ENCODE data around the gene MPPE1. TPM values are rescaled to one million over a fixed set of nuclear protein-coding genes. Genes with fewer than 3 reads are reported as not detected.

MPPE1 gene
- total RNA-seq, 2 donors from 2014 or later = 57.9 to 61.0 TPM

DNA sequence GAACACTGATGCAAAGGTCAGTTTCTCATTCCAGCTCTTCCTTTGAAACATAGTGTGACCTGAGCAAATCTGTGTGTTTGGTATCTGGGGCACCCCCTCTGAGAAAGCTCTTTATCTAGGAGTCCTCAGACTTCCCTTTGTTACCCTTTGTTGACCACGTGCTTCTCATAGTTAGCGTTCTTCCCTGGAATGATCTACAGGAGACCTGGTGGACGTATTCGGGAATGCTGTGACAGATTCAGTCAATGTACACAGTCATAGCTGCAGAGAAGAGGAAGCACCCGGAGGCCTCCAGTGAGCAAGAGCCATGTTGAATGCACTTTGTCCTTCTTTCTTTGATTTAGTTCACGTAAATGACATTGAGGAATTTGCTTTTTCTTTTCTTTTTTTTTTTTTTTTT lies 67.6 kb downstream of the MPPE1 start:
- no peak for ATAC-seq
- DNase-seq = no peak
- intact Hi-C loops (cut with DNase I, micrococcal nuclease) = no loop called here

DNA sequence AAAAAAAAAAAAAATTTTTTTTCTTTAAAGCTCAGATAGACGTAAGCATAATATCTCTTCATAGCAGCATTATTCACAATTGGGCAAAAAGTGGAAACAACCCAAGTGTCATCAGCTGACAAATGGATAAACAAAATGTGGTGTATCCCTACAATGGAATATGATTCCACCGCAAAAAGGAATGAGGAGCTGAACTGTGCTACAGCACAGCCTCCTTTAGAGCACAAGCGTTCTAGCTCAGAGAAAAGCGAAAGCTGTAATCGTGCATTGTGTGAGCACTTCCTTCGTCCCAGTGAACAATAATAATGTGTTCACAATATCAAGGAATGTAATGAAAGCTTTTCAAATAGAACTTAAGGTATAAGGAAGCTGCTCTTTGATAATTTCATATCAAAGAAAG lies 68.6 kb downstream of the MPPE1 start:
- DNase-seq = no peak
- no peak for ATAC-seq
- intact Hi-C loops (cut with DNase I, micrococcal nuclease) = no loop called here

DNA sequence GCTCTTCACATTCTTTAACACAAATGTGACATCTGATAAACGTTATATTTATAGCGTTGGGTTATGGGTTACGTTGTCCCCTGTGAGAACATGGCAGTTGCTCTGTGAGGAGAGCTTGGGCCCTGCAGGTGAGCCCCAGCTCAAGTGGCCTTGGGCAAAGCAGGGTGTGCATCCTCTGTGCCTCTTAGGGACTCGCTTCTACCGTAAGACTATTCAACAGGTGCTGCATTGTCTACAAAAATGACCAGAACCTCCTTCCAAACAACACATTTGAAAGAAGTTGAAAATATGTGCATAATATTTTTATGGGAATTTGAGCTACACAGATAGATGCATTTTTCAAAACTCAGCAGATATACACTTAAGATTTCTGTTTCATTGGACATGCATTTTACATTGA lies 73.3 kb downstream of the MPPE1 start:
- no peak for DNase-seq
- intact Hi-C loops (cut with DNase I, micrococcal nuclease) = no loop called here
- no peak for ATAC-seq

Other genes starting within 250 kb of the MPPE1 start
- 1 to 10 TPM; 1.5 to 4.4 TPM for gene GNAL, start 219.1 kb downstream of the MPPE1 start, total RNA-seq
- 10 to 100 TPM; 54.5 to 95.0 TPM for gene CHMP1B, start 56.9 kb downstream of the MPPE1 start, total RNA-seq
- gene IMPA2, start 73.2 kb upstream of the MPPE1 start, total RNA-seq = 100 to 1,000 TPM; 114 to 135 TPM
- under 1 TPM; 0.37 to 0.73 TPM for gene ANKRD62, start 185.5 kb upstream of the MPPE1 start, total RNA-seq